CD1c-positive myeloid dendritic cell (primary cell): ENCODE measurements around the gene GLT8D2.
A peak's percentile ranks its signal among the peaks of the same experiment; 100 is the strongest.

Source experiments
- DNase-seq: peaks from one replicate; pipeline ENCODE4 v3.0.0-alpha.2; 2016; ENCODE audit errors: extremely low spot score

Gene GLT8D2, protein sequence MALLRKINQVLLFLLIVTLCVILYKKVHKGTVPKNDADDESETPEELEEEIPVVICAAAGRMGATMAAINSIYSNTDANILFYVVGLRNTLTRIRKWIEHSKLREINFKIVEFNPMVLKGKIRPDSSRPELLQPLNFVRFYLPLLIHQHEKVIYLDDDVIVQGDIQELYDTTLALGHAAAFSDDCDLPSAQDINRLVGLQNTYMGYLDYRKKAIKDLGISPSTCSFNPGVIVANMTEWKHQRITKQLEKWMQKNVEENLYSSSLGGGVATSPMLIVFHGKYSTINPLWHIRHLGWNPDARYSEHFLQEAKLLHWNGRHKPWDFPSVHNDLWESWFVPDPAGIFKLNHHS

GRCh38 chr12:104049903-104050356 is at the start of gene GLT8D2:
TSS of gene GLT8D2 (minus strand) at chr12:104050187. CDS start at chr12:104019648, 30,539 bp downstream.
- no peak for DNase-seq

GRCh38 chr12:104097954-104098353 is 48.0 kb upstream of the GLT8D2 start:
- no peak for DNase-seq

DNA sequence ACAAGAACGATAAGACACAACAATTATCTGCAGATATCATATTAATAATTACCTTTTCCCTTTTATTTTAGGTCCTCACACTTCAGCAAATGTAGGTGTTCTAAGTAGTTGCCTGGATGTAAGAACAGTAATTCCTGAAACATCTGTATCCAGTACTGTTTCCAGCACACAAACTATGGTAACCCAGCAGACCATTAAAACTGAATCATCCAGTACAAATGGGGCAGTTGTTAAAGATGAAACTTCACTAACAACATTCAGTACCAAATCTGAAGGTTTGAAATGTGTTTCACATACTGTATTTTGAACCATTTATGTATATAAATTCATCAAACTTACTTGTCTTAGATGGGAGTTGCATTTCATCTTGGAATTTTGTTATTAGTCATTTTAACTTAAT is 45.3 kb upstream of the GLT8D2 start:
- no peak for DNase-seq

DNA sequence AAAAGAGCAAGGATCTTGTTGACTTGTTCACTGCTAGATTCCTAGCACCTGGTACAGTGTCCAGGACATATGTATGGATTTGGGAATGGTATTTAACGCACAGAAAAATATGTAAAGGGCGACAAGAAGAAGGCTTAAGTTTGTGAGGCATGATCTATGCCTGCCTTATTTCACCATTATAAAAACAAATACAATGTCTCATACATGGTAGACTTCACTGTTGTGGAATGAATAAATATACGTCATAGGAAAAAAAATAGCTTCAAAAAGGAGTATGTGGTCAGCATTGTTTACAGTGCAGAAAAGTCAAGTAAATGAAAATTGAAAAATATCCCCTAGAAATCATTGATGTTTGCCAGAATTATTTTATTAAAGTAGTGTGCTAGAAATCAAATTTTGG is 44.3 kb upstream of the GLT8D2 start:
- DNase-seq: no peak

DNA sequence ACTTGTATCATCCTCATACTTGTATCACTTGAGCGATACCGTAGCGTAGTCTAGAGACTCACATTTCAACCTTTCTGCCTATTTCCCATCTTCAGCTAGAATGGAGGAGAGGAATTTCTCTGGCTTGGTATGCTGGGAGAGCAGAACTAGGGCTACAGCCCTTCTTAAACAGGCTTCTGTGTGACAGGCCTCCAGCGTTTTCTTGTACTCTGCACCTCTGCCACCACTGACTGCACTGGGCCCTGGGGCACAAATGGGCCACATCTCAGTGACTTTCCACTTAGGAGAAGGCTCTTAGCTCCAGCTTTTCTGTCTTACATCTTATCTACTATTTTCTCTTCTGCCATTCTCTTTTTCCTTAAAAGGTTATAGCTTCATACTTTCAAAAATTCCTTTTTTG is 41.1 kb upstream of the GLT8D2 start:
- no peak for DNase-seq

GRCh38 chr12:104090685-104091084 is 40.7 kb upstream of the GLT8D2 start:
- DNase-seq: no peak

DNA sequence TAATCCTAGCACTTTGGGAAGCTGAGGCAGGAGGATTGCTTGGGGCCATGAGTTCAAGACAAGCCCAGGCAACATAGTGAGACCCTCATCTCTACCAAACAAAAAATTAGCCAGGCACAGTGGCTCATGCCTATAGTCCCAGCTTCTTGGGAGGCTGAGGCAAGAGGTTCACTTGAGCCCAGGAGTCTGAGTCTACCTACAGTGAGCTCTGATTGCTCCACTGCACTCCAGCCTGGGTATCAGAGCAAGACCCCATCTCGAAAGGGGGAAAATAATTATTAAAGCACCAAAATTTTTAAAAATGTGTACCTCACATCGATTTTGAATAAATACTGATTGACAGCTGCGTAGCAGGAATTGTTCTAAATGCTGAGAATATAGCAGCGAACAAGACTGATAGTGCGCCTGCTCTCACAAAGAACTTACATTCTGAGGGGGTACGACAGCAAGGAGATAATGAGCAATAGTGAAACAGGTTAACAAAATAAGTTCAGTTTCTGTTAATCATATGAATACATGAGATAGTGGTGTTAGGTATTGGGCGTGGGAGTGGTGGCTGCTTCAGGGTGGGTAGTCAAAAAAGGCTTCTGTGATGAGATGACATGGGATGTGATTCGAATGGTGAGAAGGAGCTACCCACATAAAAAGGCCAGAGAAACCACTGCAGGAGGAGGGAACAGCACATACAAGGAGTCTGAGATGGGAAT is 33.9 kb upstream of the GLT8D2 start:
- no peak for DNase-seq

DNA sequence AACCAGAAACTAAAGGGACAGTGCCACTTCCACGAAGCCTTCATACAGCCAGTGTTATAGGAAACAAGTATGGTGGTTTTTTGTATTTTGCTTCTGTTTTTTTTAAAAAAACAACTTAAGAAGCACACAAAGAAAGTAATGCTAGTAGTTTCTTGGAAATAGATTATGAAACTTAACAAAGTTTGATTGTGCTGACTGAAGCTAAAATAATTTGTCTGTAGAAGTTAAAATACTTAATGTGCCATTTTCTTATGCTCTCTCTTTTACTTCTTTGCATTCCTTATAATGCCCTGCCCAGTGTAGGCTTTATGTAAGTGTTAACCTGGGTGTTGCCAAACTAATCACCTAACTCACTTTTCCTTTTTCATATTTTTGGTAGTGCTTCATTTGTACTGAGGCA is 30.8 kb upstream of the GLT8D2 start:
- no peak for DNase-seq

- no peak for DNase-seq
Measured at GRCh38 chr12:104079024-104079423, 29.0 kb upstream of the GLT8D2 start.

- DNase-seq: no peak
Measured at GRCh38 chr12:104073699-104074098, 23.7 kb upstream of the GLT8D2 start.

DNA sequence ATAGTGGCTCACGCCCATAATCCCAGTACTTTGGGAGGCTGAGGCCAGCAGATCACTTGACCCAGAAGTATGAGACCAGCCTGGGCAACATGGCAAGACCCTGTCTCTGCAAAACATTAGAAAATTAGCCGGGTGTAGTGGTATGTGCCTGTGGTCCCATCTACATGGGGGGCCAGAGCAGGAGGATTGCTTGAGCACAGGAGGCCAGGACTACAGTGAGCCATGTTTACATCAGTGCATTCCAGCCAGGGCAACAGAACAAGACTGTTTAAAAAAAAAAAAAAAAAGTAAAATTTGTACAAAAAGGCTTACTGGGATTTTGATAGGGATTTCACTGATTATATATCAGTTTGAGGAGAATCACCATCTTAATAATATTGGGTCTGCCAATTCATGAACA is 22.1 kb upstream of the GLT8D2 start:
- DNase-seq: no peak

- no peak for DNase-seq
Measured at GRCh38 chr12:104064842-104065427, 14.9 kb upstream of the GLT8D2 start.

- peak; percentile 94 for DNase-seq
Measured at GRCh38 chr12:104064031-104064841, 14.2 kb upstream of the GLT8D2 start, which contains the start of gene HCFC2. TSS of gene HCFC2 (plus strand) at chr12:104064531. CDS start at chr12:104064561, 30 bp downstream.

- no peak for DNase-seq
Measured at GRCh38 chr12:104063712-104064030, 13.7 kb upstream of the GLT8D2 start.

DNA sequence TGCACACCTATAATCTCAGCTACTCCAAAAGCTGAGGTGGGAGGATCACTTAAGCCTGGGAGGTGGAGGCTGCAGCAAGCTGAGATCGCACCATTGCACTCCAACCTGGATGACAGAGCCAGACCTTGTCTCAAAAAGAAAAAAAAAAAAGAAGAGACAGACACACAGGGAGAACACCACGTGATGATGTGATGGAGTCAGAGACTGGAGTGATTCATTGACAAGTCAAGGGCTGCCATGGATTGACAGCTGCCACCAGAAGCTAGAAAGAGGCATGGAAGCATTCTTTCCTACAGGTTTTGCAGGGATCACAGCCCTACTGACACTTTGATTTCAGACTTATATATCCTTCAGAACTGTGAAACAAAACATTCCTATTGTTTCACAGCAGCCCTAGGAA is 10.8 kb upstream of the GLT8D2 start:
- DNase-seq: no peak

DNA sequence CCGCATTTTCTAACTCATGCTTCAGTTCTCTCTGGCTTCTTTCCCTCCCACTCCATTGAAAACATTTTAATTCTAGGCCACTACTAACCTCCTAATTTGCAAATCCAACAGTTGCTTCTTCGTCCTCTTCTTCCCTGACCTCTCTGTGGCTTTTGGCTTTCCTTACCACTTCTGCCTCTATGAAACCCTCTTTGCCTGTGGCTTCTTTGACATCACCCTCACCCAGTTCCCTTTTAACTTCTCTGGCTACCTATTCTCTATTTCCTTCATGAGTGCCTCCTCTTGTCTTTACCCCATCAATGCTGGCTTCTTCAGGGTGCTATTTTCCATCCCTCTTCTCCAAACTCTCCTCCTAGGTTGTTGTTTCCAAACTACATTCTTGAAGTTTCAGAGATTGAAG is 10.0 kb upstream of the GLT8D2 start:
- no peak for DNase-seq

- no peak for DNase-seq
Measured at GRCh38 chr12:104058802-104059201, 8.8 kb upstream of the GLT8D2 start.

- no peak for DNase-seq
Measured at GRCh38 chr12:104057771-104058197, 7.8 kb upstream of the GLT8D2 start.

DNA sequence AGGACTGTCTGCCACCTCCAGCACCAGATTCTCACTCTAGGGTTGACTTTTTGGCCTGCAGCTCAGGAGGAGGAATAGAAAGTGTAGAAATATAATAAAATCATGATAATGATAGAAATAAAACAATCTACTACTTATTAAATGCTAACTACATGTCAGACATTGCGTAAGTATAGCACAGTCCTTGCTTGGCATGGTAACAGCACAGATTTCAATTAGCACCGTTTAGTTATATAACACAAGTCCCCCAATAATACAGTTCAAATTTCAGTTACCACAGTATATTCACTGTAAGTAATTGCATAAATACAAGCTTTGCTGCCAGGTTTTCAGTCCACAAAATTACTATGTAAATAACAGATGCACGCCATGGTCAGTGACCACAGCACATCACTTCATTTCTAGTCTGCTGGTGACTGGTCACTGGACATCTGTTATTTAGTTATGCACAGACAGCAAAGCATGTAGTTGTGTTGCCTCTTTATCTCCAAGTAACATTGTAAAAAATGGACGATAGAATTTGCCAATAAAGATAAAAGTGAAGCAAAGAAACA is 6.5 kb upstream of the GLT8D2 start:
- DNase-seq: no peak

DNA sequence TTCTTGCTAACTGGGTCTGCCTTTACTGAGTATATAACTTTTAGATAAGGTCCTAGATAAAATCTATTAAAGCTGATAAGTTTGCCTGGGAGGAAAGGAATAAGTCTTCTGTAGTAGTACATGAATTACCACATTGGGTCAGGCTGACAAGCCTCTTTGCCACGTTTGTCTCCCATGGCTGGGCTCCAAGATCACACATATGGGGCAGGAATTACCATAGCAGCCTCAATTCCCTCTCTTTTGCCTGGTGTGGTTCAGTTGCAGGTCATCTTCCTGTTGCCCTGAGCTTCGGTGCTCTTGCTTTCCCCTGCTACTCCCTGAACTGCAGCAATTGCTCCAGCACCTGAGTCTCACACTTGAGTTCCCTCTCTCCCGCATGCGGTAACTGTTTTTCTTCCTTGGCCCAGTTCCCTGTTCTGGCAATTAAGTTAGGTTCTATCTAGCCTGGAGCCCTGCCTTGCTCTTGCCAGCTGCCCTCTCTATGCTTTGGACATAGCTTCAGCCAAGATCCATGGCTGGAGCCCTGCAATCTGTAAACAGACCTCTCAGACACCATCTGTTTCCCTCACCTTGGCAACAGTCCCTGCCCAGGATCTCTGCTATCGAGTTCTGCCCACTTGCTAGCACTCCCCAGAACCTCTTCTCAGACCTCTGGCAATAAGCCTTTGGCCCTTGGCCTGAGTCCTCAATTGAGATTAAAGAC is 5.8 kb upstream of the GLT8D2 start:
- DNase-seq: no peak

GRCh38 chr12:104054681-104055346 is 4.8 kb upstream of the GLT8D2 start:
- no peak for DNase-seq
